Adrenal gland (tissue), 12 donors: Measurements from ENCODE around the gene NOL6. TPM values are rescaled to one million over a fixed set of nuclear protein-coding genes. Genes with fewer than 3 reads are reported as not detected.

Experiments
- DNase-seq, 7 donors: peaks; one replicate each; pipeline ENCODE4 v3.0.0-alpha.2; 2019 to 2020
- H3K27ac ChIP-seq, 5 donors: fragments of 200-600 bp; sonication (generic) in 4 of 5; 1 replicate in 3 of 5; 2 replicates in 2 of 5; pipeline versions ENCODE4 v1.5.1 to v1.8.0; 2016 to 2020; ENCODE audit warnings: mild to moderate bottlenecking in 1 of 5
- H3K27me3 ChIP-seq: fragments of 200-600 bp; 2 replicates; pipeline ENCODE4 v1.8.0; 2021
- H3K36me3 ChIP-seq, 2 donors: fragments of 200-600 bp; replicated peaks in 1 of 2; 1 replicate in 1 of 2; 2 replicates in 1 of 2; pipeline versions ENCODE4 v1.5.1 to v1.8.0; 2018 to 2022
- H3K4me1 ChIP-seq, 2 donors: fragments of 200-600 bp; replicated peaks in 1 of 2; 1 replicate in 1 of 2; 2 replicates in 1 of 2; pipeline versions ENCODE4 v1.5.1 to v1.8.0; 2018 to 2021
- H3K4me3 ChIP-seq, 4 donors: fragments of 200-600 bp; sonication (generic) in 3 of 4; one replicate each; pipeline ENCODE4 v1.5.1; 2016 to 2018
- H3K9me3 ChIP-seq, 3 donors: fragments of 200-600 bp; sonication (generic) in 1 of 3; replicated peaks in 1 of 3; 1 replicate in 2 of 3; 2 replicates in 1 of 3; pipeline versions ENCODE4 v1.5.1 to v1.8.0; 2016 to 2021
- CTCF ChIP-seq, 6 experiments: fragments of 450-650 bp in 4 of 6; fragments of 200-600 bp in 2 of 6; sonication (generic) in 1 of 6; IDR thresholded peaks; 1 replicate in 5 of 6; 2 replicates in 1 of 6; pipeline versions ENCODE4 v1.5.1 to v1.8.0; 2016 to 2021; ENCODE audit warnings: antibody characterized with exemption in 6 of 6, mild to moderate bottlenecking in 2 of 6, moderate library complexity in 1 of 6
- POLR2A ChIP-seq, 2 donors: fragments of 450-650 bp; IDR thresholded peaks; one replicate each; pipeline ENCODE4 v1.6.1; 2017; ENCODE audit warnings: antibody characterized with exemption in 2 of 2, mild to moderate bottlenecking in 2 of 2, moderate library complexity in 1 of 2
- WGBS, 4 donors: extraction: QIAGEN DNeasy Blood & Tissue Kit in 2 of 4; methylation state at CpG; one replicate each; pipeline versions ENCODE4 v1.1.5 to v1.1.7; 2013 to 2017; 5-methylcytosine and 5-hydroxymethylcytosine counted together
- intact Hi-C, 2 donors: fragments of 100-400 bp; cut with DNase I; formaldehyde crosslinking; loops; one replicate each; pipeline versions ENCODE4 v1.14.1 to v1.15.0; 2022 to 2023
- polyA plus RNA-seq, 3 donors: library from polyadenylated mRNA; stranded (reverse); fragments of 200-250 nt in 2 of 3; fragments of 350-450 nt in 1 of 3; fragmentation: Illumina TruSeq in 1 of 3; extraction: RNeasy Lipid Tissue Mini Kit (QIAGEN cat#74804) in 1 of 3; gene quantifications; one replicate each; pipeline ENCODE4 v1.2.3, GENCODE V29; 2013 to 2014
- total RNA-seq, 9 donors: library from RNA; depleted of rRNA in 4 of 9; stranded (reverse); fragments of >200 nt in 4 of 9; fragments of 120-200 nt in 1 of 9; fragmentation: NEBNext Ultra II Directional in 1 of 9; extraction: Animal tissue kit (Norgen Biotek cat#: 25700) in 1 of 9; gene quantifications; one replicate each; pipeline versions ENCODE4 v1.1.0 to v1.2.4, GENCODE V29; 2013 to 2023
- donor health status: healthy with polysubstance abuse.
- donor health status: Bipolar disorder and iron deficiency.
- donor health status: DM: yes; HTN: yes; CAD: no.
- donor health status: DM: no; HTN: no; CAD: no.
- donor health status: DM: no; HTN: no; CAD: no.
- donor health status: DM: yes; HTN: yes; CAD: no.

NOL6 gene
- total and polyA plus RNA-seq, 12 donors = 17.0 to 45.7 (median 28.9) TPM

GRCh38 chr9:33449715-33450114 is 24.0 kb downstream of the NOL6 start:
- H3K4me1 ChIP-seq = peaks cover 6 to 12% of the 10 kb centered on the region in 2 donors
- TF ChIP-seq POLR2A (IDR thresholded peaks at IDR 0.05) (no peak), CTCF (IDR thresholded peaks at IDR 0.05) (no peak)
- no peaks in the 10 kb centered on the region for H3K9me3 ChIP-seq
- no peak overlapping the region for H3K27ac ChIP-seq
- intact Hi-C loops = loop anchor here (5.0 to 10.0 kb wide), 2 partner anchors 42 to 75 kb away; no protein-coding TSS in a partner anchor
- no peak overlapping the region for H3K4me3 ChIP-seq
- no peaks in the 10 kb centered on the region for H3K36me3 ChIP-seq
- no peak for DNase-seq
- no peaks in the 10 kb centered on the region for H3K27me3 ChIP-seq
- 85 to 94% (median 92%) methylated on average over 2 to 5 of the region's 5 CpGs for WGBS, 4 donors

GRCh38 chr9:33447799-33448553 is 25.7 kb downstream of the NOL6 start:
- H3K27ac ChIP-seq = no peak overlapping the region
- DNase-seq = no peak
- intact Hi-C loops = loop anchor here in 1 of 2 donors (5.0 kb wide), 1 partner anchor 41 kb away; no protein-coding TSS in a partner anchor

DNA sequence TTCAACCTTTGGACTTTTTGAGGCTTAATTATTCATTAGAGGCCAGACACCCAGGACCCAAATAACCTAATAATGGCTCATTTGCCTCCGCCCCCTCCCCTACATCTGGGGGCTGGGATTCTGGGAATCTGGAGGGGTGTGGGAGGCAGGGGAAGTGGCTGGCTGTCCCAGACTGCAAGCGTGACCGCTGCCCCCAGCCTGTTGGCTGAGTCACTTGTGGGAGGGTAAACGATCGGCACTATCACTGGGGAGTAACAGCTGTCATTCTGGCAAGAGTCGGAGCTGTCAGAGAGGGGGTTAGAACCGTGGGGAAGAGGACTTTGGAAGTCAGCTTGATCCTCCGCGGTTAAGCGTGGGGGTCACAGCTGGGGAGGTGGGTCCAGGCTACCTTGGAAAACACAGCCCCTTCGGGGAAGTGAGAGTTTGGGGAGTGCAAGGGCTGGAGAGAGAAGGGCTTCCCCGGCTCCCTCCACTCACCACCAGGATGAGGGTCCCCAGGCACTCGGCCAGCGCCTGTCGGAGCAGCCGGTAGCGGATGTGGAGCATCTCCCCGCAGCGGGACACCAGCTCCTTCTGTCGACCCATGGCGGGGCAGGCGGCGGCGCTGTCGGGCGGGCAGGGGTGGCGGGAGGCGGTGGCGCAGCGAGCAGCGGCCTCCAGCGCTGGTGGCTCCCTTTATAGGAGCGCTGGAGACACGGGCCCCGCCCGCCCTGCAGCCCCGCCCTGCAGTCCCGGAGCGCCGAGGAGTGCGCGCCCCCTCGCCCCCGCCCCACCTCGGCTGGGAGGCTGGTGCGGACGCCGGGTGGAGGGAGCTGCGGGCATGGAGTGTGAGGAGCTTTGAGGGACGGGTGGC is 26.6 kb downstream of the NOL6 start, which contains the start of gene AQP3:
AQP3 (minus strand) TSS at position 648 of the 853 bp plus-strand sequence; CDS start at position 585, 63 bp downstream.
- peak; percentile 49 to 78 (median 66) for DNase-seq
- TF ChIP-seq POLR2A (IDR thresholded peaks at IDR 0.05) = no peak
- peak in 4 of 6 experiments; percentile 23 to 40 (median 26) for TF ChIP-seq CTCF (IDR thresholded peaks at IDR 0.05)

More at GRCh38 chr9:33447799-33448553, 25.7 kb downstream of the NOL6 start:
- peak overlapping the region in 1 of 4 donors; percentile 59 for H3K4me3 ChIP-seq
- no peaks in the 10 kb centered on the region for H3K9me3 ChIP-seq
- no peaks in the 10 kb centered on the region for H3K27me3 ChIP-seq
- WGBS, 4 donors = 40 to 46% (median 44%) methylated on average over 8 to 20 of the region's 20 CpGs
- no peak for TF ChIP-seq CTCF (IDR thresholded peaks at IDR 0.05)
- no peak for TF ChIP-seq POLR2A (IDR thresholded peaks at IDR 0.05)
- peaks cover 6 to 12% of the 10 kb centered on the region in 2 donors for H3K4me1 ChIP-seq
- H3K36me3 ChIP-seq = no peaks in the 10 kb centered on the region

More for the DNA sequence above, 26.6 kb downstream of the NOL6 start, which contains the start of gene AQP3:
- no peaks in the 10 kb centered on the region for H3K9me3 ChIP-seq
- no peaks in the 10 kb centered on the region for H3K36me3 ChIP-seq
- intact Hi-C loops = loop anchor here in 1 of 2 donors (5.0 kb wide), 1 partner anchor 40 kb away; no protein-coding TSS in a partner anchor
- no peak within 1 kb of the TSS for H3K27ac ChIP-seq
- no peaks in the 10 kb centered on the region for H3K27me3 ChIP-seq
- peak within 1 kb of the TSS in 1 of 4 donors; percentile 59 for H3K4me3 ChIP-seq
- 2 to 9% (median 4%) methylated on average over 10 to 50 of the region's 50 CpGs for WGBS, 4 donors
- peaks cover 6 to 12% of the 10 kb centered on the region in 2 donors for H3K4me1 ChIP-seq
